HepG2 (cell line): Measurements from ENCODE around the gene MARVELD3. TPM values are rescaled to one million over a fixed set of nuclear protein-coding genes. Genes with fewer than 3 reads are reported as not detected.
A peak's percentile ranks its signal among the peaks of the same experiment; 100 is the strongest.

Experiments
- ADNP ChIP-seq: sonication (generic); formaldehyde crosslinking; IDR thresholded peaks from 2 replicates; pipeline ENCODE4 v1.4.0; 2020; ENCODE audit warnings: missing genetic modification reagents
- CC2D1A ChIP-seq: sonication (generic); formaldehyde crosslinking; IDR thresholded peaks from 2 replicates; pipeline ENCODE4 v1.8.1; 2023; ENCODE audit warnings: mild to moderate bottlenecking, missing genetic modification reagents
- FOXA3 ChIP-seq: IDR thresholded peaks from 2 replicates; pipeline ENCODE4 v1.6.1; 2016; ENCODE audit warnings: missing genetic modification reagents, missing compliant biosample characterization
- IRX3 ChIP-seq: sonication (generic); formaldehyde crosslinking; IDR thresholded peaks from 2 replicates; pipeline ENCODE4 v1.8.1; 2023; ENCODE audit warnings: mild to moderate bottlenecking, low read depth, missing genetic modification reagents, borderline replicate concordance
- KDM5B ChIP-seq: sonication (generic); formaldehyde crosslinking; IDR thresholded peaks from 2 replicates; pipeline ENCODE4 v1.4.0; 2020; ENCODE audit warnings: missing genetic modification reagents, mild to moderate bottlenecking, borderline replicate concordance
- MBD4 ChIP-seq: IDR thresholded peaks from 2 replicates; pipeline ENCODE4 v1.6.1; 2012; ENCODE audit warnings: low read length, inconsistent platforms, borderline replicate concordance
- MED13 ChIP-seq: sonication (generic); formaldehyde crosslinking; IDR thresholded peaks from 2 replicates; pipeline ENCODE4 v1.5.0; 2020; ENCODE audit warnings: missing genetic modification reagents
- MIXL1 ChIP-seq: IDR thresholded peaks from 2 replicates; pipeline ENCODE4 v1.6.1; 2016
- MXD4 ChIP-seq: IDR thresholded peaks from 2 replicates; pipeline ENCODE4 v1.6.1; 2016; ENCODE audit warnings: mild to moderate bottlenecking, missing biosample characterization, missing genetic modification reagents
- NBN ChIP-seq: fragments of 450-650 bp; conservative IDR thresholded peaks from 2 replicates; pipeline ENCODE4 v1.6.1; 2017
- NCOA1 ChIP-seq: sonication (generic); formaldehyde crosslinking; IDR thresholded peaks from 2 replicates; pipeline ENCODE4 v1.9.0; 2021; ENCODE audit warnings: missing genetic modification reagents
- NFATC3 ChIP-seq: sonication (generic); formaldehyde crosslinking; IDR thresholded peaks from 2 replicates; pipeline ENCODE4 v1.5.1; 2020; ENCODE audit warnings: mild to moderate bottlenecking, missing genetic modification reagents
- PITX1 ChIP-seq: sonication (generic); formaldehyde crosslinking; IDR thresholded peaks from 2 replicates; pipeline ENCODE4 v1.5.1; 2020; ENCODE audit warnings: mild to moderate bottlenecking, missing genetic modification reagents
- PLSCR1 ChIP-seq: sonication (generic); formaldehyde crosslinking; IDR thresholded peaks from 2 replicates; pipeline ENCODE4 v1.5.0; 2020; ENCODE audit warnings: missing genetic modification reagents, mild to moderate bottlenecking, borderline replicate concordance
- SP4 ChIP-seq: sonication (generic); formaldehyde crosslinking; IDR thresholded peaks from 2 replicates; pipeline ENCODE4 v1.8.1; 2023; ENCODE audit warnings: mild to moderate bottlenecking, missing genetic modification reagents
- SRSF9 ChIP-seq: fragments of 200-400 bp; formaldehyde crosslinking; IDR thresholded peaks from 2 replicates; pipeline ENCODE4 v1.6.1; 2018; ENCODE audit warnings: borderline replicate concordance, mild to moderate bottlenecking, low read depth, low read length; ENCODE audit not compliant: insufficient read depth, poor library complexity, severe bottlenecking
- STAG1 ChIP-seq: sonication (generic); formaldehyde crosslinking; IDR thresholded peaks from 2 replicates; pipeline ENCODE4 v1.4.0; 2020; ENCODE audit warnings: missing genetic modification reagents
- ZBTB46 ChIP-seq: sonication (generic); formaldehyde crosslinking; IDR thresholded peaks from 2 replicates; pipeline ENCODE4 v1.4.0; 2020; ENCODE audit warnings: mild to moderate bottlenecking, missing genetic modification reagents, borderline replicate concordance
- ZKSCAN5 ChIP-seq: sonication (generic); formaldehyde crosslinking; IDR thresholded peaks from 2 replicates; pipeline ENCODE4 v1.5.1; 2020; ENCODE audit warnings: mild to moderate bottlenecking, missing genetic modification reagents
- ZNF101 ChIP-seq: sonication (generic); formaldehyde crosslinking; IDR thresholded peaks from 2 replicates; pipeline ENCODE4 v1.4.0; 2020; ENCODE audit warnings: mild to moderate bottlenecking, low read depth, missing genetic modification reagents, borderline replicate concordance
- ZNF775 ChIP-seq: sonication (generic); formaldehyde crosslinking; IDR thresholded peaks from 2 replicates; pipeline ENCODE4 v1.4.0; 2020; ENCODE audit warnings: missing genetic modification reagents, mild to moderate bottlenecking, moderate library complexity, borderline replicate concordance
- ZNF782 ChIP-seq: sonication (generic); formaldehyde crosslinking; IDR thresholded peaks from 2 replicates; pipeline ENCODE4 v1.4.0; 2020; ENCODE audit warnings: missing genetic modification reagents, mild to moderate bottlenecking, borderline replicate concordance
- ZNF788 ChIP-seq: sonication (generic); formaldehyde crosslinking; IDR thresholded peaks from 2 replicates; pipeline ENCODE4 v1.5.0; 2020; ENCODE audit warnings: mild to moderate bottlenecking, missing genetic modification reagents, borderline replicate concordance
- ZNF841 ChIP-seq: sonication (generic); formaldehyde crosslinking; IDR thresholded peaks from 2 replicates; pipeline ENCODE4 v1.8.1; 2023; ENCODE audit warnings: missing genetic modification reagents, borderline replicate concordance
- polyA plus RNA-seq, 8 experiments: library from polyadenylated mRNA; depleted of rRNA in 3 of 8; stranded (reverse) in 7 of 8; unstranded in 1 of 8; fragments of >200 nt; fragmentation: Illumina TruSeq in 4 of 8; extraction: Trizol in 4 of 8; gene quantifications; 2 replicates each; pipeline versions ENCODE4 v1.2.1 to v1.2.3, GENCODE V29; 2011 to 2016; ENCODE audit warnings: low read depth in 4 of 8, missing spikeins in 1 of 8, mixed read lengths in 1 of 8; ENCODE audit not compliant: insufficient read depth in 1 of 8
- total RNA-seq, 5 experiments: library from RNA; depleted of rRNA; stranded (reverse); fragments of >200 nt; fragmentation: Illumina TruSeq; extraction: Trizol; gene quantifications; 2 replicates each; pipeline ENCODE4 v1.2.3, GENCODE V29; 2016; ENCODE audit warnings: low read depth in 1 of 5
- TF ChIP-seq, protein P1 (sequence below): sonication (generic); formaldehyde crosslinking; IDR thresholded peaks from 2 replicates; pipeline ENCODE4 v1.5.0; 2020; ENCODE audit warnings: mild to moderate bottlenecking, missing genetic modification reagents
- TF ChIP-seq, protein P2 (sequence below): sonication (generic); formaldehyde crosslinking; IDR thresholded peaks from 2 replicates; pipeline ENCODE4 v1.4.0; 2020; ENCODE audit warnings: mild to moderate bottlenecking, missing genetic modification reagents

The MARVELD3 gene
- total and polyA plus RNA-seq, 2 of the 13 experiments (the other 11 are each of a cell fraction or from before 2014, with no cell fraction given) = 4.8 to 5.6 TPM

- no peak for TF ChIP-seq MXD4 (CRISPR knock-in tag)
- TF ChIP-seq ADNP = no peak
- TF ChIP-seq ZNF788 = peak; percentile 79; the same call in 1 of the 2 replicates
- no peak for TF ChIP-seq MED13 (CRISPR knock-in tag)
- no peak for TF ChIP-seq ZNF782 (CRISPR knock-in tag)
- TF ChIP-seq, protein P1, sequence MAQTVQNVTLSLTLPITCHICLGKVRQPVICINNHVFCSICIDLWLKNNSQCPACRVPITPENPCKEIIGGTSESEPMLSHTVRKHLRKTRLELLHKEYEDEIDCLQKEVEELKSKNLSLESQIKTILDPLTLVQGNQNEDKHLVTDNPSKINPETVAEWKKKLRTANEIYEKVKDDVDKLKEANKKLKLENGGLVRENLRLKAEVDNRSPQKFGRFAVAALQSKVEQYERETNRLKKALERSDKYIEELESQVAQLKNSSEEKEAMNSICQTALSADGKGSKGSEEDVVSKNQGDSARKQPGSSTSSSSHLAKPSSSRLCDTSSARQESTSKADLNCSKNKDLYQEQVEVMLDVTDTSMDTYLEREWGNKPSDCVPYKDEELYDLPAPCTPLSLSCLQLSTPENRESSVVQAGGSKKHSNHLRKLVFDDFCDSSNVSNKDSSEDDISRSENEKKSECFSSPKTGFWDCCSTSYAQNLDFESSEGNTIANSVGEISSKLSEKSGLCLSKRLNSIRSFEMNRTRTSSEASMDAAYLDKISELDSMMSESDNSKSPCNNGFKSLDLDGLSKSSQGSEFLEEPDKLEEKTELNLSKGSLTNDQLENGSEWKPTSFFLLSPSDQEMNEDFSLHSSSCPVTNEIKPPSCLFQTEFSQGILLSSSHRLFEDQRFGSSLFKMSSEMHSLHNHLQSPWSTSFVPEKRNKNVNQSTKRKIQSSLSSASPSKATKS = no peak
- TF ChIP-seq NFATC3 (CRISPR knock-in tag) = no peak
- TF ChIP-seq SP4 = no peak
- no peak for TF ChIP-seq CC2D1A (CRISPR knock-in tag)
- TF ChIP-seq NCOA1 (CRISPR knock-in tag) = no peak
- TF ChIP-seq IRX3 (CRISPR knock-in tag) = no peak
- no peak for TF ChIP-seq MBD4
- no peak for TF ChIP-seq FOXA3 (CRISPR knock-in tag)
- TF ChIP-seq PITX1 = peak; percentile 58; the same call in 1 of the 2 replicates
- TF ChIP-seq ZNF101 (CRISPR knock-in tag) = no peak
- TF ChIP-seq NBN = no peak
- no peak for TF ChIP-seq ZBTB46 (CRISPR knock-in tag)
- TF ChIP-seq ZNF775 (CRISPR knock-in tag) = no peak
- no peak for TF ChIP-seq PLSCR1
- 0 out of 2 replicates have a peak, but pooled peaks have one; percentile 37 for TF ChIP-seq ZKSCAN5 (CRISPR knock-in tag)
- TF ChIP-seq MIXL1 (CRISPR knock-in tag) = no peak
- no peak for TF ChIP-seq ZNF841 (CRISPR knock-in tag)
- TF ChIP-seq STAG1 = no peak
- TF ChIP-seq KDM5B (CRISPR knock-in tag) = no peak
- TF ChIP-seq, protein P2, sequence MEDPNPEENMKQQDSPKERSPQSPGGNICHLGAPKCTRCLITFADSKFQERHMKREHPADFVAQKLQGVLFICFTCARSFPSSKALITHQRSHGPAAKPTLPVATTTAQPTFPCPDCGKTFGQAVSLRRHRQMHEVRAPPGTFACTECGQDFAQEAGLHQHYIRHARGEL (CRISPR knock-in tag) = no peak
- TF ChIP-seq SRSF9 = no peak
These were observed 44.6 kb downstream of the MARVELD3 start (continued) for GRCh38 chr16:71670537-71670936.
